ENCODE measurements around the gene NTN4.
A peak's percentile ranks its signal among the peaks of the same experiment; 100 is the strongest.
"Not testable (repeated sequence)": the region's sequence is repeated elsewhere in the genome, so short reads cannot be mapped to it uniquely, and the experiment has no call there.

NTN4 gene

GRCh38 chr12:95661360-95661759 lies 129.2 kb downstream of the NTN4 start:
- TF ChIP-seq ISL1 (CRISPR knock-in tag; IDR thresholded peaks at IDR 0.05) = 0 out of 2 replicates have a peak, but pooled peaks have one; percentile 10
- TF ChIP-seq ZFP3 (CRISPR knock-in tag; IDR thresholded peaks at IDR 0.05) = no peak

GRCh38 chr12:95658386-95658785 lies 132.2 kb downstream of the NTN4 start:
- ATAC-seq = no peak
- TF ChIP-seq ESRRG (CRISPR knock-in tag; IDR thresholded peaks at IDR 0.05) = no peak
- TF ChIP-seq PPARA (CRISPR knock-in tag; IDR thresholded peaks at IDR 0.05; ENCODE audit: borderline replicate concordance) = no peak
- no peak for TF ChIP-seq TCF4 (CRISPR knock-in tag; IDR thresholded peaks at IDR 0.05; ENCODE audit: borderline replicate concordance)
- no peak for TF ChIP-seq CREB5 (CRISPR knock-in tag; IDR thresholded peaks at IDR 0.05; ENCODE audit: low read depth)
- no peak for TF ChIP-seq ZC3H10 (CRISPR knock-in tag; IDR thresholded peaks at IDR 0.05)
- no peak for TF ChIP-seq ZNF70 (CRISPR knock-in tag; IDR thresholded peaks at IDR 0.05)
- no peak for TF ChIP-seq ZFP3 (CRISPR knock-in tag; IDR thresholded peaks at IDR 0.05)
- TF ChIP-seq TSHZ2 (CRISPR knock-in tag; IDR thresholded peaks at IDR 0.05) = no peak
- no peak for TF ChIP-seq ZFP30 (CRISPR knock-in tag; IDR thresholded peaks at IDR 0.05)
- no peak for TF ChIP-seq GLIS3 (CRISPR knock-in tag; IDR thresholded peaks at IDR 0.05)
- TF ChIP-seq CSRNP3 (CRISPR knock-in tag; IDR thresholded peaks at IDR 0.05) = no peak
- TF ChIP-seq RARB (CRISPR knock-in tag; IDR thresholded peaks at IDR 0.05) = no peak

More at GRCh38 chr12:95661360-95661759, 129.2 kb downstream of the NTN4 start:
- ATAC-seq = no peak

- ATAC-seq = not testable (repeated sequence)
These were observed 135.9 kb downstream of the NTN4 start for GRCh38 chr12:95654665-95655064.

- TF ChIP-seq OSR1 (CRISPR knock-in tag; IDR thresholded peaks at IDR 0.05) (no peak), TCF4 (CRISPR knock-in tag; IDR thresholded peaks at IDR 0.05; ENCODE audit: borderline replicate concordance) (no peak), BACH2 (CRISPR knock-in tag; IDR thresholded peaks at IDR 0.05; ENCODE audit: borderline replicate concordance) (no peak), ZC3H10 (CRISPR knock-in tag; IDR thresholded peaks at IDR 0.05) (no peak), ZNF8 (CRISPR knock-in tag; IDR thresholded peaks at IDR 0.05) (no peak), ZNF565 (CRISPR knock-in tag; conservative IDR thresholded peaks at IDR 0.05; ENCODE audit: low read depth) (no peak), CREB5 (CRISPR knock-in tag; IDR thresholded peaks at IDR 0.05; ENCODE audit: low read depth) (no peak), TOX (CRISPR knock-in tag; IDR thresholded peaks at IDR 0.05; ENCODE audit: borderline replicate concordance) (no peak), ZFP30 (CRISPR knock-in tag; IDR thresholded peaks at IDR 0.05) (no peak)
- no peak for ATAC-seq
These were observed 136.6 kb downstream of the NTN4 start for GRCh38 chr12:95653771-95654546.

GRCh38 chr12:95651681-95652080 lies 138.9 kb downstream of the NTN4 start:
- ATAC-seq = no peak
- no peak for TF ChIP-seq CSDC2 (CRISPR knock-in tag; IDR thresholded peaks at IDR 0.05)
- TF ChIP-seq BACH2 (CRISPR knock-in tag; IDR thresholded peaks at IDR 0.05; ENCODE audit: borderline replicate concordance) = no peak
- no peak for TF ChIP-seq RARB (CRISPR knock-in tag; IDR thresholded peaks at IDR 0.05)
- TF ChIP-seq ZFP30 (CRISPR knock-in tag; IDR thresholded peaks at IDR 0.05) = no peak
- no peak for TF ChIP-seq ARNTL (CRISPR knock-in tag; IDR thresholded peaks at IDR 0.05; ENCODE audit: borderline replicate concordance, low read depth)
- no peak for TF ChIP-seq CSRNP3 (CRISPR knock-in tag; IDR thresholded peaks at IDR 0.05)
- TF ChIP-seq ISL1 (CRISPR knock-in tag; IDR thresholded peaks at IDR 0.05) = no peak
- TF ChIP-seq ZNF565 (CRISPR knock-in tag; conservative IDR thresholded peaks at IDR 0.05; ENCODE audit: low read depth) = no peak
- no peak for TF ChIP-seq OSR1 (CRISPR knock-in tag; IDR thresholded peaks at IDR 0.05)
- no peak for TF ChIP-seq TCF4 (CRISPR knock-in tag; IDR thresholded peaks at IDR 0.05; ENCODE audit: borderline replicate concordance)
- no peak for TF ChIP-seq GLIS3 (CRISPR knock-in tag; IDR thresholded peaks at IDR 0.05)
- no peak for TF ChIP-seq TOX (CRISPR knock-in tag; IDR thresholded peaks at IDR 0.05; ENCODE audit: borderline replicate concordance)

All from SK-N-SH treated with all-trans-retinoic acid at 6 μM for 48 hours (cell line).